Measurements from ENCODE around the gene SEPTIN7. TPM values are rescaled to one million over a fixed set of nuclear protein-coding genes. Genes with fewer than 3 reads are reported as not detected.

Gene SEPTIN7
- total and polyA plus RNA-seq, 2 donors (not counting 1 experiment from before 2014, with no cell fraction given): 181 to 576 TPM

DNA sequence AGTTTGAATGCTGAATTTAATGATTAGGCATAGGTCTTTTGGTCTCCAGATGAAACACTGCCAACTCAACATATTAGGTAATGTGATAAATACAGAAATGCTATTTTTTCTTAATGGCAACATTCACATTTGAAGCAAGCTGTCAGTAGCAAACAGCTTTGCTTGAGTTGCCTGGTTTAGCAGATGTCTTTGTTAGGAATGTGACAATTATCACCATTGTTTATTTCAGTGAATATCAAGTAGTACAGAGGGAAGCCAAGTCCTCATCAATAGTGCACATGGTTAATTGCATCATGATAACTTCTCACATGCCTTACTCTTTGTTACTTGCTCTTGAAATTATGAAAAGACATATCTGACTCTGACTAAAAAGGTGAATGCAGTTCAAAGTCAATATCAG is 23.7 kb upstream of the SEPTIN7 start:
- Histone ChIP-seq H3K4me3 (replicated peaks in 1 of 4; ENCODE audit: control extremely low read depth in 1 of 4, insufficient read depth in 1 of 4, low read depth in 3 of 4, low read length in 4 of 4) (no peak overlapping the region), H3K4me1 (ENCODE audit: control insufficient read depth, extremely low read depth, insufficient read depth, low read length) (no peaks in the 10 kb centered on the region), H3K9me3 (ENCODE audit: control insufficient read depth, insufficient read depth, low read depth, low read length) (no peaks in the 10 kb centered on the region), H2AFZ (ENCODE audit: low read length) (no peak overlapping the region), H3K79me2 (ENCODE audit: control insufficient read depth, insufficient read depth, low read length) (no peaks in the 10 kb centered on the region), H3K27ac (ENCODE audit: insufficient read depth, low read length) (no peak overlapping the region), H3K27me3 (ENCODE audit: control insufficient read depth, insufficient read depth, low read length) (no peaks in the 10 kb centered on the region), H4K20me1 (ENCODE audit: control insufficient read depth, extremely low read depth, insufficient read depth, low read length) (no peaks in the 10 kb centered on the region), H3K36me3 (ENCODE audit: control insufficient read depth, insufficient read depth, low read length) (no peaks in the 10 kb centered on the region), H3K9ac (ENCODE audit: insufficient read depth, low read length) (no peak overlapping the region), H3K4me2 (ENCODE audit: extremely low read depth, insufficient read depth, low read length) (no peak overlapping the region)
- DNase-seq (ENCODE audit: low read depth in 2 of 2): no peak
- no peak for TF ChIP-seq EZH2 (IDR thresholded peaks at IDR 0.05; ENCODE audit: low read length, missing control alignments)
- TF ChIP-seq, protein P1, sequence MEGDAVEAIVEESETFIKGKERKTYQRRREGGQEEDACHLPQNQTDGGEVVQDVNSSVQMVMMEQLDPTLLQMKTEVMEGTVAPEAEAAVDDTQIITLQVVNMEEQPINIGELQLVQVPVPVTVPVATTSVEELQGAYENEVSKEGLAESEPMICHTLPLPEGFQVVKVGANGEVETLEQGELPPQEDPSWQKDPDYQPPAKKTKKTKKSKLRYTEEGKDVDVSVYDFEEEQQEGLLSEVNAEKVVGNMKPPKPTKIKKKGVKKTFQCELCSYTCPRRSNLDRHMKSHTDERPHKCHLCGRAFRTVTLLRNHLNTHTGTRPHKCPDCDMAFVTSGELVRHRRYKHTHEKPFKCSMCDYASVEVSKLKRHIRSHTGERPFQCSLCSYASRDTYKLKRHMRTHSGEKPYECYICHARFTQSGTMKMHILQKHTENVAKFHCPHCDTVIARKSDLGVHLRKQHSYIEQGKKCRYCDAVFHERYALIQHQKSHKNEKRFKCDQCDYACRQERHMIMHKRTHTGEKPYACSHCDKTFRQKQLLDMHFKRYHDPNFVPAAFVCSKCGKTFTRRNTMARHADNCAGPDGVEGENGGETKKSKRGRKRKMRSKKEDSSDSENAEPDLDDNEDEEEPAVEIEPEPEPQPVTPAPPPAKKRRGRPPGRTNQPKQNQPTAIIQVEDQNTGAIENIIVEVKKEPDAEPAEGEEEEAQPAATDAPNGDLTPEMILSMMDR (conservative IDR thresholded peaks at IDR 0.05 in 1 of 2, IDR thresholded peaks at IDR 0.05 in 1 of 2; ENCODE audit: low read depth in 1 of 2, low read length in 2 of 2): no peak

DNA sequence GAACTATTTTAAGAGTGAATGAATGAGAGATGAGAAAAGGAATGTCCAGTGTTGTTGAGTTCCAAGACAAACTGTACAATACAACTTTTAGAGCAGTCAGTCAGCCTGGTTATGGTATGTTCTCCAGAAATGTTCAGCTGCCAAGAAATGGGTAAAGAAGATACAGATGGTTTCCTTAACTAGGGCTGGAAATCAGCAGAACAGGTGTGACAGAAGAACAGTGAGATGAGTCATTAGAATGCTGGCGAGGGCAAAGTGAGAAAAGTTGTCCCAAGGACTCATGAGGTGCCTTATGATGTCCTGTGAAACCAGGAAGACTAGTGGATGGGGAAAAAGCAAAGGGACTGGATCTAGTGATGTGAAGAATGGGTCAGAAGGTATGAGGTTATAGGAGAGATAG is 20.8 kb upstream of the SEPTIN7 start:
- no peak overlapping the region for H2AFZ ChIP-seq (ENCODE audit: low read length)
- DNase-seq (ENCODE audit: low read depth in 2 of 2): no peak
- no peak overlapping the region for H3K4me3 ChIP-seq (replicated peaks in 1 of 4; ENCODE audit: control extremely low read depth in 1 of 4, insufficient read depth in 1 of 4, low read depth in 3 of 4, low read length in 4 of 4)
- H3K9ac ChIP-seq (ENCODE audit: insufficient read depth, low read length): no peak overlapping the region
- no peaks in the 10 kb centered on the region for H3K79me2 ChIP-seq (ENCODE audit: control insufficient read depth, insufficient read depth, low read length)
- no peak overlapping the region for H3K4me2 ChIP-seq (ENCODE audit: extremely low read depth, insufficient read depth, low read length)
- H4K20me1 ChIP-seq (ENCODE audit: control insufficient read depth, extremely low read depth, insufficient read depth, low read length): no peaks in the 10 kb centered on the region
- no peaks in the 10 kb centered on the region for H3K36me3 ChIP-seq (ENCODE audit: control insufficient read depth, insufficient read depth, low read length)
- no peaks in the 10 kb centered on the region for H3K4me1 ChIP-seq (ENCODE audit: control insufficient read depth, extremely low read depth, insufficient read depth, low read length)
- H3K27ac ChIP-seq (ENCODE audit: insufficient read depth, low read length): no peak overlapping the region
- no peak for TF ChIP-seq EZH2 (IDR thresholded peaks at IDR 0.05; ENCODE audit: low read length, missing control alignments)
- TF ChIP-seq, protein P1 (conservative IDR thresholded peaks at IDR 0.05 in 1 of 2, IDR thresholded peaks at IDR 0.05 in 1 of 2; ENCODE audit: low read depth in 1 of 2, low read length in 2 of 2): no peak
- H3K27me3 ChIP-seq (ENCODE audit: control insufficient read depth, insufficient read depth, low read length): no peaks in the 10 kb centered on the region
- no peaks in the 10 kb centered on the region for H3K9me3 ChIP-seq (ENCODE audit: control insufficient read depth, insufficient read depth, low read depth, low read length)

DNA sequence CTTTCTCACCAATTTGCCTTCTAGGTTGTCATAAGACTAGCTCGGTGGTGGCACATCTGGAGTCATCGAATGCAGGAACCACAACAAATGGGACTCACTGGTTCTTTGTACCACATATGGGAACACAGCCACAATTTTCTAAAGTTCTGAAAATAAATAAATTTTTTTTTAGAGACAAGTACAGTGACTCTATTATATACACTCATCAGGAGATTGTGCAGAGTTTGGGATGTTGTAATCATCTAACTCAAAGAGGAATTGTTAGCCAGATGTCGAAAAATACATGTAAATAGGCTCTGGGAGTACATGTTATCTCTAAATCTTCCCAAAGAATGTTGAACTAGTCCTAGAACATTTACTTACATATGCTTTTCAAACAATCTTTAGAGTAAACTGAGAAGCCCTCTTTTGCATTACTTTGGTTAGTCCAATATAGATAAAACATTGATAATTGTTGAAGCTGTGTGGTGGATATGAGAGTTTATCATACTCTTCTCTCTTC is 19.6 kb upstream of the SEPTIN7 start:
- H3K4me1 ChIP-seq (ENCODE audit: control insufficient read depth, extremely low read depth, insufficient read depth, low read length): no peaks in the 10 kb centered on the region
- DNase-seq (ENCODE audit: low read depth in 2 of 2): peak in 1 of 2 donors; percentile 76

More for the DNA sequence above, 19.6 kb upstream of the SEPTIN7 start:
- Histone ChIP-seq H3K27ac (ENCODE audit: insufficient read depth, low read length) (no peak overlapping the region), H4K20me1 (ENCODE audit: control insufficient read depth, extremely low read depth, insufficient read depth, low read length) (no peaks in the 10 kb centered on the region), H3K4me2 (ENCODE audit: extremely low read depth, insufficient read depth, low read length) (no peak overlapping the region), H3K36me3 (ENCODE audit: control insufficient read depth, insufficient read depth, low read length) (no peaks in the 10 kb centered on the region), H3K27me3 (ENCODE audit: control insufficient read depth, insufficient read depth, low read length) (no peaks in the 10 kb centered on the region), H3K9ac (ENCODE audit: insufficient read depth, low read length) (no peak overlapping the region), H3K4me3 (replicated peaks in 1 of 4; ENCODE audit: control extremely low read depth in 1 of 4, insufficient read depth in 1 of 4, low read depth in 3 of 4, low read length in 4 of 4) (no peak overlapping the region), H2AFZ (ENCODE audit: low read length) (no peak overlapping the region), H3K79me2 (ENCODE audit: control insufficient read depth, insufficient read depth, low read length) (no peaks in the 10 kb centered on the region), H3K9me3 (ENCODE audit: control insufficient read depth, insufficient read depth, low read depth, low read length) (no peaks in the 10 kb centered on the region)
- TF ChIP-seq EZH2 (IDR thresholded peaks at IDR 0.05; ENCODE audit: low read length, missing control alignments): no peak
- TF ChIP-seq, protein P1 (conservative IDR thresholded peaks at IDR 0.05 in 1 of 2, IDR thresholded peaks at IDR 0.05 in 1 of 2; ENCODE audit: low read depth in 1 of 2, low read length in 2 of 2): no peak

Measured in fibroblast of lung (primary cell).